GM12874 (cell line): ENCODE results near the gene MEGF11.

Source experiments
- CTCF ChIP-seq: IDR thresholded peaks from 2 replicates; pipeline ENCODE4 v1.5.1; 2011; ENCODE audit warnings: low read depth, mild to moderate bottlenecking, control low read depth, low read length, moderate library complexity; ENCODE audit not compliant: insufficient read depth

The MEGF11 gene

GRCh38 chr15:66001042-66001441 lies 252.5 kb downstream of the MEGF11 start:
- TF ChIP-seq CTCF, result no peak

- no peak for TF ChIP-seq CTCF
These were observed 255.1 kb downstream of the MEGF11 start for GRCh38 chr15:65998486-65998885.

GRCh38 chr15:65996901-65997300 lies 256.6 kb downstream of the MEGF11 start:
- no peak for TF ChIP-seq CTCF

- TF ChIP-seq CTCF, result no peak
These were observed 258.7 kb downstream of the MEGF11 start for GRCh38 chr15:65994832-65995231.

GRCh38 chr15:65993762-65994161 lies 259.8 kb downstream of the MEGF11 start:
- TF ChIP-seq CTCF, result no peak

GRCh38 chr15:65993236-65993635 lies 260.3 kb downstream of the MEGF11 start:
- no peak for TF ChIP-seq CTCF

- no peak for TF ChIP-seq CTCF
These were observed 261.6 kb downstream of the MEGF11 start for GRCh38 chr15:65991721-65992483.
